Measurements from ENCODE around the gene SORL1. TPM values are rescaled to one million over a fixed set of nuclear protein-coding genes. Genes with fewer than 3 reads are reported as not detected.

The SORL1 gene
- total and polyA plus RNA-seq, 2 of the 13 experiments (the other 11 are each of a cell fraction or from before 2014, with no cell fraction given): 21.3 to 148 TPM

DNA sequence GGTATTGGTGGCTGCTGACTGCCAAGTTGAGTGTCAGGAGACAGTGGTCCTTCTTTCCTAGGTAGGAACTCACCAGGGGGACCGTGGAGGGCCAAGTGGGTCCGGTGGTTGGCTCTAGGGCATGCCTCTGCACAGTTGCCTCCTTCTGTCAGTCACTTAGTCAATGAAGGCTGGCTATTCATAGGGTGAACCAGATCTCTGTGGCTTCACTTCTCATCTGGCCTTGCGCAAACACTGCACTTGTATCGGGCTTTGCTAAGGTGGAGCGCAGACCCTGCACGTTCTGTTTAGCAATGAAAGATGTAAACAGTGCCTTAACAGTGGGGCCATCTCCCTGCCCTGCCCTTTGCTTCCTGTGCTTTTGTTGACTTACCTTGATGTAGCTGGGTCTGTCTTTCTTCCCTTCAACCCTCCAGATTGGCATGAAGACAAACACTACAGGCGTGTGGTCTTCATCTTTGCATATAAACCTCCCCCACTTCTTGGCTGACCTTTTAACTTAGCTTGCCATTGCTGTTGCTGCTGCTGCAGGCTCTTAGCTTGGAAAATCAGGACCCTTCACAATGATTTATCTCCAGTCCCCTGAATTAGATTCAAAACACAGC lies 7.4 kb downstream of the SORL1 start (continued):
- TF ChIP-seq ZNF709 (CRISPR knock-in tag; IDR thresholded peaks at IDR 0.05) (peak; percentile 84; the same call in 1 of the 2 replicates), ZNF256 (CRISPR knock-in tag; conservative IDR thresholded peaks at IDR 0.05) (no peak), NCOA5 (CRISPR knock-in tag; IDR thresholded peaks at IDR 0.05) (peak; percentile 70; the same call in 1 of the 2 replicates), PHF8 (CRISPR knock-in tag; IDR thresholded peaks at IDR 0.05) (peak; percentile 57), NR2F2 (IDR thresholded peaks at IDR 0.05; ENCODE audit: borderline replicate concordance, low read depth) (peak; percentile 97), MATR3 (CRISPR knock-in tag; IDR thresholded peaks at IDR 0.05) (no peak), DNMT3B (CRISPR knock-in tag; conservative IDR thresholded peaks at IDR 0.05) (no peak), STAT5B (CRISPR knock-in tag; IDR thresholded peaks at IDR 0.05) (no peak), ZNF674 (CRISPR knock-in tag; IDR thresholded peaks at IDR 0.05; ENCODE audit: low read depth) (no peak), MTF1 (CRISPR knock-in tag; IDR thresholded peaks at IDR 0.05) (no peak; the same call in 1 of the 2 replicates), HCFC1 (IDR thresholded peaks at IDR 0.05; ENCODE audit: low read depth, low read length) (no peak), ZBTB46 (CRISPR knock-in tag; IDR thresholded peaks at IDR 0.05; ENCODE audit: borderline replicate concordance) (no peak), NR1H2 (CRISPR knock-in tag; IDR thresholded peaks at IDR 0.05; ENCODE audit: borderline replicate concordance, low read depth) (no peak), MTA1 (CRISPR knock-in tag; IDR thresholded peaks at IDR 0.05; ENCODE audit: borderline replicate concordance) (peak; percentile 98), HNRNPUL1 (IDR thresholded peaks at IDR 0.05; ENCODE audit: low read depth, low read length) (no peak), KLF12 (CRISPR knock-in tag; IDR thresholded peaks at IDR 0.05; ENCODE audit: borderline replicate concordance) (no peak; the same call in 1 of the 2 replicates), MED8 (CRISPR knock-in tag; IDR thresholded peaks at IDR 0.05; ENCODE audit: insufficient replicate concordance) (peak; percentile 66), RAD51 (IDR thresholded peaks at IDR 0.05; ENCODE audit: borderline replicate concordance) (no peak), SIX4 (CRISPR knock-in tag; IDR thresholded peaks at IDR 0.05) (peak; percentile 95), ARID2 (CRISPR knock-in tag; IDR thresholded peaks at IDR 0.05; ENCODE audit: borderline replicate concordance) (peak; percentile 95; the same call in 1 of the 2 replicates), ZNF383 (CRISPR knock-in tag; IDR thresholded peaks at IDR 0.05; ENCODE audit: borderline replicate concordance) (no peak), SP2 (CRISPR knock-in tag; IDR thresholded peaks at IDR 0.05) (no peak), ZNF572 (CRISPR knock-in tag; IDR thresholded peaks at IDR 0.05) (no peak), MBNL3 (CRISPR knock-in tag; conservative IDR thresholded peaks at IDR 0.05) (no peak)
- TF ChIP-seq, protein P1, sequence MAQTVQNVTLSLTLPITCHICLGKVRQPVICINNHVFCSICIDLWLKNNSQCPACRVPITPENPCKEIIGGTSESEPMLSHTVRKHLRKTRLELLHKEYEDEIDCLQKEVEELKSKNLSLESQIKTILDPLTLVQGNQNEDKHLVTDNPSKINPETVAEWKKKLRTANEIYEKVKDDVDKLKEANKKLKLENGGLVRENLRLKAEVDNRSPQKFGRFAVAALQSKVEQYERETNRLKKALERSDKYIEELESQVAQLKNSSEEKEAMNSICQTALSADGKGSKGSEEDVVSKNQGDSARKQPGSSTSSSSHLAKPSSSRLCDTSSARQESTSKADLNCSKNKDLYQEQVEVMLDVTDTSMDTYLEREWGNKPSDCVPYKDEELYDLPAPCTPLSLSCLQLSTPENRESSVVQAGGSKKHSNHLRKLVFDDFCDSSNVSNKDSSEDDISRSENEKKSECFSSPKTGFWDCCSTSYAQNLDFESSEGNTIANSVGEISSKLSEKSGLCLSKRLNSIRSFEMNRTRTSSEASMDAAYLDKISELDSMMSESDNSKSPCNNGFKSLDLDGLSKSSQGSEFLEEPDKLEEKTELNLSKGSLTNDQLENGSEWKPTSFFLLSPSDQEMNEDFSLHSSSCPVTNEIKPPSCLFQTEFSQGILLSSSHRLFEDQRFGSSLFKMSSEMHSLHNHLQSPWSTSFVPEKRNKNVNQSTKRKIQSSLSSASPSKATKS (CRISPR knock-in tag; IDR thresholded peaks at IDR 0.05): peak; percentile 61; the same call in 1 of the 2 replicates
- TF ChIP-seq, protein P2, sequence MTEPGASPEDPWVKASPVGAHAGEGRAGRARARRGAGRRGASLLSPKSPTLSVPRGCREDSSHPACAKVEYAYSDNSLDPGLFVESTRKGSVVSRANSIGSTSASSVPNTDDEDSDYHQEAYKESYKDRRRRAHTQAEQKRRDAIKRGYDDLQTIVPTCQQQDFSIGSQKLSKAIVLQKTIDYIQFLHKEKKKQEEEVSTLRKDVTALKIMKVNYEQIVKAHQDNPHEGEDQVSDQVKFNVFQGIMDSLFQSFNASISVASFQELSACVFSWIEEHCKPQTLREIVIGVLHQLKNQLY (CRISPR knock-in tag; IDR thresholded peaks at IDR 0.05): peak; percentile 96

Measured in HepG2 (cell line).